Measurements from ENCODE around the gene MS4A1. TPM values are rescaled to one million over a fixed set of nuclear protein-coding genes. Genes with fewer than 3 reads are reported as not detected.
"Not testable (repeated sequence)": the region's sequence is repeated elsewhere in the genome, so short reads cannot be mapped to it uniquely, and the experiment has no call there.

Gene MS4A1
- polyA plus RNA-seq, 3 donors: 0.88 to 8.0 (median 1.3) TPM

GRCh38 chr11:60504219-60504905 is 48.7 kb downstream of the MS4A1 start:
- Histone ChIP-seq H3K9ac (ENCODE audit: insufficient read depth, low read length, poor library complexity, severe bottlenecking) (no peak overlapping the region), H3K4me2 (replicated peaks; ENCODE audit: extremely low read depth, low read length, poor library complexity, severe bottlenecking) (no peak overlapping the region), H3K27me3 (ENCODE audit: control insufficient read depth in 2 of 2, insufficient read depth in 2 of 2, low read length in 2 of 2) (peaks cover 0 to 5% of the 10 kb centered on the region in 2 donors), H4K20me1 (ENCODE audit: insufficient read depth, low read length) (no peaks in the 10 kb centered on the region), H3K4me1 (ENCODE audit: control insufficient read depth in 1 of 2, insufficient read depth in 2 of 2, low read length in 2 of 2) (peaks cover 0 to under 1% of the 10 kb centered on the region in 2 donors), H3K4me3 (replicated peaks in 1 of 3; ENCODE audit: low read depth in 2 of 3, low read length in 3 of 3) (no peak overlapping the region), H3K9me3 (replicated peaks in 1 of 2; ENCODE audit: control insufficient read depth in 1 of 2, insufficient read depth in 1 of 2, low read length in 2 of 2) (no peaks in the 10 kb centered on the region), H3K27ac (ENCODE audit: low read depth in 1 of 2, low read length in 2 of 2) (no peak overlapping the region), H3K79me2 (ENCODE audit: insufficient read depth, low read length) (no peaks in the 10 kb centered on the region), H2AFZ (ENCODE audit: insufficient read depth, low read depth, low read length, poor library complexity, severe bottlenecking) (no peak overlapping the region), H3K36me3 (replicated peaks in 1 of 2; ENCODE audit: control insufficient read depth in 1 of 2, insufficient read depth in 2 of 2, low read length in 2 of 2) (no peaks in the 10 kb centered on the region)
- Mint-ChIP-seq H3K9me3 (peaks cover 0 to 5% (median 2%) of the 10 kb centered on the region in 7 donors), H3K36me3 (peaks cover 0 to 2% of the 10 kb centered on the region in 2 donors), H3K4me3 (no peak overlapping the region), H3K27ac (no peak overlapping the region), H3K27me3 (ENCODE audit: low read depth in 3 of 3) (peaks cover 0 to 2% (median 0%) of the 10 kb centered on the region in 3 donors), H3K4me1 (peaks cover 3% of the 10 kb centered on the region)
- DNase-seq: no peak
- WGBS (ENCODE audit: insufficient coverage): 83% methylated on average over 1 of the region's 3 CpGs
- intact Hi-C loops (cut with micrococcal nuclease): no loop called here
- no peak for TF ChIP-seq CTCF (IDR thresholded peaks at IDR 0.05)

GRCh38 chr11:60509609-60510008 is 54.0 kb downstream of the MS4A1 start:
- H3K4me2 ChIP-seq (replicated peaks; ENCODE audit: extremely low read depth, low read length, poor library complexity, severe bottlenecking); H4K20me1 ChIP-seq (ENCODE audit: insufficient read depth, low read length); H3K27ac ChIP-seq (ENCODE audit: low read depth in 1 of 2, low read length in 2 of 2); H2AFZ ChIP-seq (ENCODE audit: insufficient read depth, low read depth, low read length, poor library complexity, severe bottlenecking); H3K27me3 ChIP-seq (ENCODE audit: control insufficient read depth in 2 of 2, insufficient read depth in 2 of 2, low read length in 2 of 2); H3K4me1 ChIP-seq (ENCODE audit: control insufficient read depth in 1 of 2, insufficient read depth in 2 of 2, low read length in 2 of 2); H3K27me3 Mint-ChIP-seq (ENCODE audit: low read depth in 3 of 3); DNase-seq; H3K4me3 Mint-ChIP-seq; intact Hi-C loops (cut with micrococcal nuclease); H3K36me3 Mint-ChIP-seq; H3K9ac ChIP-seq (ENCODE audit: insufficient read depth, low read length, poor library complexity, severe bottlenecking); H3K36me3 ChIP-seq (replicated peaks in 1 of 2; ENCODE audit: control insufficient read depth in 1 of 2, insufficient read depth in 2 of 2, low read length in 2 of 2); H3K27ac Mint-ChIP-seq; H3K4me1 Mint-ChIP-seq; H3K9me3 ChIP-seq (replicated peaks in 1 of 2; ENCODE audit: control insufficient read depth in 1 of 2, insufficient read depth in 1 of 2, low read length in 2 of 2); H3K4me3 ChIP-seq (replicated peaks in 1 of 3; ENCODE audit: low read depth in 2 of 3, low read length in 3 of 3); H3K79me2 ChIP-seq (ENCODE audit: insufficient read depth, low read length): not testable (repeated sequence)
- WGBS (ENCODE audit: insufficient coverage): 86% methylated on average over 12 of the region's 15 CpGs
- peaks cover 4 to 13% (median 8%) of the 10 kb centered on the region in 7 donors for H3K9me3 Mint-ChIP-seq

- H3K27me3 Mint-ChIP-seq (ENCODE audit: low read depth in 3 of 3); H3K36me3 ChIP-seq (replicated peaks in 1 of 2; ENCODE audit: control insufficient read depth in 1 of 2, insufficient read depth in 2 of 2, low read length in 2 of 2); H3K4me3 Mint-ChIP-seq; H3K27ac Mint-ChIP-seq; H3K9ac ChIP-seq (ENCODE audit: insufficient read depth, low read length, poor library complexity, severe bottlenecking); H3K79me2 ChIP-seq (ENCODE audit: insufficient read depth, low read length); H2AFZ ChIP-seq (ENCODE audit: insufficient read depth, low read depth, low read length, poor library complexity, severe bottlenecking); H4K20me1 ChIP-seq (ENCODE audit: insufficient read depth, low read length); H3K4me1 ChIP-seq (ENCODE audit: control insufficient read depth in 1 of 2, insufficient read depth in 2 of 2, low read length in 2 of 2); H3K36me3 Mint-ChIP-seq; H3K27me3 ChIP-seq (ENCODE audit: control insufficient read depth in 2 of 2, insufficient read depth in 2 of 2, low read length in 2 of 2); H3K9me3 ChIP-seq (replicated peaks in 1 of 2; ENCODE audit: control insufficient read depth in 1 of 2, insufficient read depth in 1 of 2, low read length in 2 of 2); H3K27ac ChIP-seq (ENCODE audit: low read depth in 1 of 2, low read length in 2 of 2); H3K4me2 ChIP-seq (replicated peaks; ENCODE audit: extremely low read depth, low read length, poor library complexity, severe bottlenecking); H3K4me3 ChIP-seq (replicated peaks in 1 of 3; ENCODE audit: low read depth in 2 of 3, low read length in 3 of 3); intact Hi-C loops (cut with micrococcal nuclease); DNase-seq; H3K4me1 Mint-ChIP-seq: not testable (repeated sequence)
- WGBS (ENCODE audit: insufficient coverage): 99% methylated on average over 21 of the region's 28 CpGs
- H3K9me3 Mint-ChIP-seq: peaks cover 4 to 11% (median 8%) of the 10 kb centered on the region in 7 donors
Observed at GRCh38 chr11:60510209-60510608, 54.6 kb downstream of the MS4A1 start.

Data from CD14-positive monocyte (primary cell).